Subcutaneous abdominal adipose tissue (tissue), 5 donors: ENCODE data around the gene FOXK1.

Source experiments
- H3K27ac ChIP-seq: one replicate; pipeline ENCODE4 v1.7.0; 2013; ENCODE audit warnings: low read depth, mild to moderate bottlenecking, inconsistent platforms, low read length, moderate library complexity
- H3K27me3 ChIP-seq, 5 donors: one replicate each; pipeline ENCODE4 v1.7.0; 2013; ENCODE audit warnings: low read length in 5 of 5, inconsistent platforms in 1 of 5; ENCODE audit not compliant: control insufficient read depth in 5 of 5, insufficient read depth in 4 of 5
- H3K36me3 ChIP-seq, 5 donors: one replicate each; pipeline ENCODE4 v1.7.0; 2013; ENCODE audit warnings: low read length in 5 of 5; ENCODE audit not compliant: control insufficient read depth in 5 of 5, insufficient read depth in 5 of 5
- H3K4me1 ChIP-seq, 5 donors: one replicate each; pipeline ENCODE4 v1.7.0; 2013; ENCODE audit warnings: low read length in 5 of 5, mild to moderate bottlenecking in 3 of 5, moderate library complexity in 1 of 5; ENCODE audit not compliant: control insufficient read depth in 5 of 5, insufficient read depth in 5 of 5
- H3K4me3 ChIP-seq, 5 donors: one replicate each; pipeline ENCODE4 v1.7.0; 2013; ENCODE audit warnings: low read length in 5 of 5, low read depth in 1 of 5
- H3K9ac ChIP-seq, 5 donors: one replicate each; pipeline ENCODE4 v1.7.0; 2013; ENCODE audit warnings: low read length in 5 of 5, mild to moderate bottlenecking in 4 of 5, moderate library complexity in 3 of 5
- H3K9me3 ChIP-seq, 5 donors: one replicate each; pipeline ENCODE4 v1.7.0; 2013; ENCODE audit warnings: low read length in 5 of 5; ENCODE audit not compliant: control insufficient read depth in 5 of 5
- donor health status: healthy.
- donor health status: healthy.
- donor health status: healthy.
- donor health status: healthy.
- donor health status: healthy.

FOXK1 gene

DNA sequence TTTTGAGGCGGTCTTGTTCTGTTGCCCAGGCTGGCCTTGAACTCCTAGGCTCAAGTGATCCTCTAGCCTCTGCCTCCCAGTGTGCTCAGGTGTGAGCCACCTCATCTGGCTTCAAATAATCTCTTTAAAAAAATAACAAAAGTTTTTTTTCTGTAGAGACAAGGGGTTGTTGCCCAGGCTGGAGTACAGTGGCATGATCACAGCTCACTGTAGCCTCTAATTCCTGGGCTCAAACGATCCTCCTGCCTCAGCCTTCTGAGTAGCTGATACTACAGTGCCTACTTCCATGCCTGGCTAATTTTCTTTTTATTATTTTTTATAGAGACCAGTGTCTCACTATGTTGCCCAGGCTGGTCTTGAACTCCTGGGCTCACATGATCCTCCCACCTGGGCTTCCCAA, 11.7 kb downstream of the FOXK1 start:
- Histone ChIP-seq H3K4me1 (peaks cover 2 to 39% (median 36%) of the 10 kb centered on the region in 5 donors), H3K4me3 (no peak overlapping the region), H3K9me3 (no peaks in the 10 kb centered on the region), H3K27me3 (no peaks in the 10 kb centered on the region), H3K27ac (no peak overlapping the region), H3K36me3 (no peaks in the 10 kb centered on the region), H3K9ac (no peak overlapping the region)

DNA sequence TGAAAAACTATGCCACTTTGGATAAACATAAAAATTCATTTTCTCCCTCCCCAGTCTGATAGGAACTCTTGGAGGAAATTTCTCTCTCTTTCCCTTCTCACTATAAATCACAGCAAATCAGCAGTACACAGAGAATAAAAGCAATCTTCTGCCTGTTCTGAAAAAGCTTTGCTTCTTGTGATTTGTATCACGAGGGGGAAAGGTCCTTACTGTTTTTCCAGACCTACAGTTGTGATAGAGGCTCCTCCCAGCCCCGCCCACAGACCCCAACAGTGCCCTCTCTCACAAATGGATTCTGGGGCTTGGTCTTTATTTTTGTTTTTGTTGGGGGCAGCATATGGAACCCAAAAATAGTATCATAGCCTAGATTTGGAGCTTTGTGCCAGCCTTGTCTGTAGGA, 12.2 kb downstream of the FOXK1 start:
- Histone ChIP-seq H3K4me1 (peaks cover 2 to 39% (median 36%) of the 10 kb centered on the region in 5 donors), H3K27ac (peak overlapping the region; percentile 32), H3K27me3 (no peaks in the 10 kb centered on the region), H3K9ac (no peak overlapping the region), H3K36me3 (no peaks in the 10 kb centered on the region), H3K9me3 (no peaks in the 10 kb centered on the region), H3K4me3 (no peak overlapping the region)

DNA sequence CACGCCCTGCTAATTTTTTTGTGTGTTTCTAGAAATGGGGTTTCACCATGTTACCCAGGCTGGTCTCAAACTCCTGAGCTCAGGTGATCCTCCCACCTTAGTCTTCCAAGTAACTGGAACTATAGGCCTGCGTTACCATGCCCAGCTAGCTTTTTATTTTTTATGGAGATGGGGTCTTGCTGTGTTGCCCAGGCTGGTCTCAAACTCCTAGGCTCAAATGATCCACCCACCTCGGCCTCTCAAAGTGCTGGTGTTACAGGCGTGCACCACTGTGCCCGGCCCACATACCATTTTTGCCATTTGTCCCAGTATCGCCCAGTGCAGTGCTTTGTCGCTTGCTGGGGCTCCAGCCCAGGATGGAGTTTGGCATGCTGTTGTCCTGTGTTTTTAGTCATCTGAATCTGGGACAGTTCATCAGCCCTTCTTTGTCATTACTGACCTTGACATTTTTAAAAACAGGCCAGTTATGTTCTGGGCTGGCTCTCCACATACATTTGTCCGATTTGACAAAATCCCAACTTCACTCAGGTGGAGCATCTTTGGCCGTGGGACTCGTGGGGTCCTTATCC, 16.7 kb downstream of the FOXK1 start:
- no peaks in the 10 kb centered on the region for H3K9me3 ChIP-seq
- no peaks in the 10 kb centered on the region for H3K27me3 ChIP-seq
- no peak overlapping the region for H3K4me3 ChIP-seq
- H3K4me1 ChIP-seq, result peaks cover 0 to 40% (median 27%) of the 10 kb centered on the region in 5 donors
- H3K36me3 ChIP-seq, result no peaks in the 10 kb centered on the region
- H3K9ac ChIP-seq, result no peak overlapping the region
- H3K27ac ChIP-seq, result no peak overlapping the region

DNA sequence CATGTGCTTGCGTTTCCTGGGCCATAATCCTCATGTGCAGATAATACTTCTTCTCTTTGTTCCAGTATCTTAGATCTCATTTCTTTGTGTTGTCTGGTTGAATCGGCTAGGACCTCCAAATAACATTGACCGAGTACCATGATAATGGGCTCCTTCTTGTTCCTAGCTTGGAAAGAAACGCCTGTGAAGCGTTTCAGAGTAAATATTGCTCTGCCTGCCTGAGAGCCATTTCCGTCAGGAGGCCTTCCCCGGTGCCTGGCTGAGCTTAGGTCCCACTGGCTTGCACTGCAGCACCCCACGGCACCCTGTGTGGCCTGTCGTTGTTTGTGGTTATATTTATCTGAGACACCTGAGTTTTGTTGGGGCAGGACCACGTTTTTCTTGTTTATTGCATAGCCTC, 17.7 kb downstream of the FOXK1 start:
- Histone ChIP-seq H3K4me1 (peaks cover 0 to 32% (median 20%) of the 10 kb centered on the region in 5 donors), H3K27me3 (no peaks in the 10 kb centered on the region), H3K27ac (no peak overlapping the region), H3K9ac (no peak overlapping the region), H3K9me3 (no peaks in the 10 kb centered on the region), H3K36me3 (no peaks in the 10 kb centered on the region), H3K4me3 (no peak overlapping the region)

DNA sequence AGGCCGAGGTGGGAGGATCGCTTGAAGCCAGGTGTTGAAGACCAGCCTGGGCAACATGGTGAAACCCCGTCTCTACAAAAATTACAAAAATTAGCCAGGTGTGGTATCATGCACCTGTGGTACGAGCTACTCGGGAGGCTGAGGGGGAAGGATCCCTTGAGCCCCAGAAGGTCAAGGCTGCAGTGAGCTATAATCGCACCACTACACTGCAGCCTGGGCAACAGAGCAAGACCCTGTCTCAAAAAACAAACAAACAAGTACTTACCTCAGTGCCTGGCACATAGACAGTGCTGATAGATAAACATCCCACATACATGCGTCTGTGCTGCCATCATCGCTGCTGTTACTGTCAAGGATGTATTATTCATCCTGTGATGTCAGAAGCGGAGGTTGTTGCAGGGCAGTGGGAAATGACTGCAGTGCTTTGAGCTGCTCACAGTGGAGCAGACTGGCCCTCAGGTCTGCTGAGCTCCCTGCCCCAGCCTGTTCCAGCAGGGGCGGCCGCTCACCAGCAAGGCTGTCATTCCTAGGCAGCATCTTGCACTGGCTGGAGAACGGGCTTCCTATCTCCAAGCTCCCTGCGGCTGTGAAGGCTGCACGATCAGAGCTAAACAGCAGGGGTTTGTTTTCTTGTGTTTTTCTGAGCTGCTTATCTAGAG, 18.6 kb downstream of the FOXK1 start:
- peaks cover 0 to 34% (median 13%) of the 10 kb centered on the region in 5 donors for H3K4me1 ChIP-seq
- no peaks in the 10 kb centered on the region for H3K27me3 ChIP-seq
- no peaks in the 10 kb centered on the region for H3K36me3 ChIP-seq
- no peak overlapping the region for H3K27ac ChIP-seq
- H3K4me3 ChIP-seq, result no peak overlapping the region
- no peak overlapping the region for H3K9ac ChIP-seq
- H3K9me3 ChIP-seq, result no peaks in the 10 kb centered on the region

- Histone ChIP-seq H3K9me3 (no peaks in the 10 kb centered on the region), H3K27me3 (no peaks in the 10 kb centered on the region), H3K27ac (no peak overlapping the region), H3K36me3 (no peaks in the 10 kb centered on the region), H3K4me1 (peaks cover 0 to 53% (median 26%) of the 10 kb centered on the region in 5 donors), H3K4me3 (no peak overlapping the region), H3K9ac (peak overlapping the region in 2 of 5 donors; percentile 38 to 48)
These were observed 20.9 kb downstream of the FOXK1 start for GRCh38 chr7:4702961-4703512.

DNA sequence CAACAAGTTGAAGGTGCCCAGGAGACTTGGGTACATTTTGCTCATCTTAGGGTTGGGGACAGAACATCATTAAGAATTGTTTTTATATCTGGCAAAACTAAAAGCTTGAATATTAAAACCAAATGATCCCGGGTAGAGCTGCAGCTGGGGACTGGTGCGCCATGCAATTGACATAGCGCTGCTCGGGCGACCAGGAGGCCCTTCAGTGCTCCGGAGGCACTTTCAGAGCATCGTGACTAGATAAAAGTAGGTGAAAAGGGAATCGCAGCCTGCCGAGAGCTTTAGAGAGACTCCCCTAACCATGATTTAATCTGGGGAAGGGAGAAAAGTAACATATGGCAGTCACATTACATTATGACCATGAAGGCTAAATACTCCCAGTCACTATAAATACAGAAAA, 21.4 kb downstream of the FOXK1 start:
- H3K9ac ChIP-seq, result peak overlapping the region in 2 of 5 donors; percentile 38 to 48
- H3K27ac ChIP-seq, result no peak overlapping the region
- H3K4me1 ChIP-seq, result peaks cover 2 to 57% (median 26%) of the 10 kb centered on the region in 5 donors
- H3K9me3 ChIP-seq, result no peaks in the 10 kb centered on the region
- no peaks in the 10 kb centered on the region for H3K27me3 ChIP-seq
- no peak overlapping the region for H3K4me3 ChIP-seq
- no peaks in the 10 kb centered on the region for H3K36me3 ChIP-seq

- H3K4me1 ChIP-seq, result peaks cover 2 to 50% (median 26%) of the 10 kb centered on the region in 5 donors
- no peaks in the 10 kb centered on the region for H3K9me3 ChIP-seq
- H3K9ac ChIP-seq, result peak overlapping the region in 1 of 5 donors; percentile 3
- peak overlapping the region; percentile 67 for H3K27ac ChIP-seq
- H3K27me3 ChIP-seq, result no peaks in the 10 kb centered on the region
- peaks cover 0 to 3% (median 2%) of the 10 kb centered on the region in 5 donors for H3K36me3 ChIP-seq
- peak overlapping the region in 4 of 5 donors; percentile 3 to 42 (median 30) for H3K4me3 ChIP-seq
These were observed 24.5 kb downstream of the FOXK1 start for GRCh38 chr7:4706384-4707216.

DNA sequence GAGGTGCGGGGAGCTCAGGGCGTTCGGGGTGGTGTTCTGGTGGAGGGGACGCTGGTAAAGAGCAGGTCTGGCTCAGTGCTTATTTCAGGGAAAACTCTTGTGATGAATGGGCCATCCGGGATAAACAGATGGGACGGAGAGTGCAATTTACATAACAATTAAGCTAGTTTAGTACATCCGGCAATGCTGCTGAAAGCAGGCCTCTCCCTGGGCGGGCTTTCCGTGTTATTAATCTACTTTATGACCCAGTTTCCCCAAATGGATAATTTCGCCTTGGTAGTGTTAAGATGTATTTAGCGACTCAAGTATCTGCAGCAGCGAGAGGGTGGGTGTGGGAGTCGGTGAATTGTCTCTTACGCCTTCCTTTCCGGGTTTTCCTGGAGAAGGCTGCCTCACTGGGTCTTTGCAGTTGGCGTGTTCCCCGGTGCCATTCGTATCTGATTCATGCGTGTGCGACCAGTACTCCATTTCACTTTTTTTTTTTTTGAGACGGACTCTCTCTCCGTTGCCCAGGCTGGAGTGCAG, 25.2 kb downstream of the FOXK1 start:
- Histone ChIP-seq H3K27ac (peak overlapping the region; percentile 67), H3K9me3 (no peaks in the 10 kb centered on the region), H3K36me3 (peaks cover 0 to 3% (median 2%) of the 10 kb centered on the region in 5 donors), H3K27me3 (no peaks in the 10 kb centered on the region), H3K9ac (peak overlapping the region in 1 of 5 donors; percentile 3), H3K4me1 (peaks cover 2 to 55% (median 29%) of the 10 kb centered on the region in 5 donors), H3K4me3 (peak overlapping the region in 3 of 5 donors; percentile 29 to 42 (median 32))
